Ammon's horn (tissue), 1 donor: ENCODE results near the gene CSNK2B.

Experiments used
- DNase-seq: peaks from one replicate; pipeline ENCODE4 v3.0.0-alpha.2; 2016; ENCODE audit warnings: low spot score

CSNK2B gene

DNA sequence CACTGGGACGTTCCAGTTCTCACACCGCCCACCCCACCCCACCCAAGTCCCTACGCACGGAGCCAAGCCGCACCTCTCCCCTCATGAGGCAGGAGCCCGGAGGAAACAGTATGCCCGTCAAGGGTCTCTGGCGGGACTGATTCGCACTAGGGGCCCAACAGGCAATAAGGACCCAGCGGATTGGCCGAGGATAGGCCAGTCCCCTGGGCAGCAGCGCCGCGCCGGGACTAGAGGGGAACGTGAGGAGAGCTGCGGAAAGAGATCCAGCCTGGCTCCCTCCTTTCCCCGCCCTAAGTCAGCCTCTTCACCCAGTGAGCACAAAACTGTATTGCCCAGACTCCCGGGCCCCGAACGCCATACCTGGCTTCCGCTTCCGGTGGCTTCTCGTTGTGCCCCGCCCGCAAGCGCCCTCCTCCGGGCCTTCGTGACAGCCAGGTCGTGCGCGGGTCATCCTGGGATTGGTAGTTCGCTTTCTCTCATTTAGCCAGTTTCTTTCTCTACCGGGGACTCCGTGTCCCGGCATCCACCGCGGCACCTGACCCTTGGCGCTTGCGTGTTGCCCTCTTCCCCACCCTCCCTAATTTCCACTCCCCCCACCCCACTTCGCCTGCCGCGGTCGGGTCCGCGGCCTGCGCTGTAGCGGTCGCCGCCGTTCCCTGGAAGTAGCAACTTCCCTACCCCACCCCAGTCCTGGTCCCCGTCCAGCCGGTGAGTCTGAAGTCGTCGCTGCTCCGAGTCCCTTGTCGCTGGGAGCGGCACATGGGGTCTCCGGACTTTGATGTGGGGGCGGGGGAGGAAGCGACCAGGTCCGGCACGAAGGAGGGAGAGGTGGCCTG is at the start of gene CSNK2B:
CSNK2B (plus strand) TSS at position 580 of the 836 bp plus-strand sequence. CDS start 752 bp downstream, outside the sequence.
- peak; percentile 99 for DNase-seq

DNA sequence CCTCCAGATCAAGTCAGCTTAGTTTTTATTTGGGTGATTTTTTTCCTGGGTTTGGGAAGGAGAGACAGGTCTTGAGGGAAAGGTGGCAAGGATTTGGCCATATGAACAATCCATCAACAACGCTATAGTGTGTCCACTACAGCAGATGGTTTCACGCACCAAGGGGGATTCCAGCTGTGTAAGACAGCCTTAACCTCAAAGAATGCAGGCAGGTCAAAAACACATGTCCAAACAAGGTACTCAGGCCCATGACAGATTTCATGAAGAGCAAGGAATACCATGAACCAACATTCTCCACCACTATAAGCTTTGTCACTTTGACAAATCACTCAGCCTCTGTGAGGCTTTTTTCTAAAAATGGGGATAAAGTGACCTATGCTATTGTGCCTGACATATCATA is 48.9 kb upstream of the CSNK2B start:
- DNase-seq: no peak

DNA sequence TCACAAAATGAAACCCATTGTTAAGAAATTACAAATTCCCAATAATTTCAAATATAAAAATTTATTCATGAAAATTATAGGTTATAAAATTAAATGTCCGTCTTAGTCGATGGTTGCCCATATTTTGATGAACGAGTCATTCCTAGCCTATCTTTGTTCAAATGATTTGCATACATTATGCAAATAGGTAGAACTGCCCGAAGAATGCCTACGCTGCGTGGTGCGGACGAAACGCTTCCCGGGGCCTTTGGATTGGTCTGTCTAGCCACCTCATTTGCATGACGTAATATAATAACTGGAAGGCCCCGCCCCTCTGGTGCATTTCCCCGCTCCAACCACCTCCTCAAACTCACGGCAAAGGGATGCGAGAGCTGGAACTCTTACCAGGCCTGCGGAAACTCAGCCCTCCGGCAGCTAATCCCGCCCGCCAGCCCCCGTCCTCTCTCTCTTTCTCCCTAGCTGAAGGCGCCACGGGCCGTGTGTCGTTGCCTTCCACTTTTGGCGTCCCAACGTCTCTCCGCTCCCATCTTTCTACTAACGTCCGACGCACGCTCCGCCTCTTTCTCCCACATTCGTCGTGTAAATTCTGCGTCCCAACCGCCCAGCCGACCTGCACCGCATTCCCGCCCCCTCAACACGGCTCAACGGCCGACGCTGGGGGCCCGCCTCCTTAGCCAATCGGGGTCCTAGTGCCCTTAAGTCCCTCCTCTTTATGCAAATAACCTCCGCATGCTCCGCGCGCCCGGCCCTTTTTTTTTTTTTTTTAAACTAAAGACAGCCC is 45.9 kb upstream of the CSNK2B start:
- DNase-seq: peak; percentile 100

DNA sequence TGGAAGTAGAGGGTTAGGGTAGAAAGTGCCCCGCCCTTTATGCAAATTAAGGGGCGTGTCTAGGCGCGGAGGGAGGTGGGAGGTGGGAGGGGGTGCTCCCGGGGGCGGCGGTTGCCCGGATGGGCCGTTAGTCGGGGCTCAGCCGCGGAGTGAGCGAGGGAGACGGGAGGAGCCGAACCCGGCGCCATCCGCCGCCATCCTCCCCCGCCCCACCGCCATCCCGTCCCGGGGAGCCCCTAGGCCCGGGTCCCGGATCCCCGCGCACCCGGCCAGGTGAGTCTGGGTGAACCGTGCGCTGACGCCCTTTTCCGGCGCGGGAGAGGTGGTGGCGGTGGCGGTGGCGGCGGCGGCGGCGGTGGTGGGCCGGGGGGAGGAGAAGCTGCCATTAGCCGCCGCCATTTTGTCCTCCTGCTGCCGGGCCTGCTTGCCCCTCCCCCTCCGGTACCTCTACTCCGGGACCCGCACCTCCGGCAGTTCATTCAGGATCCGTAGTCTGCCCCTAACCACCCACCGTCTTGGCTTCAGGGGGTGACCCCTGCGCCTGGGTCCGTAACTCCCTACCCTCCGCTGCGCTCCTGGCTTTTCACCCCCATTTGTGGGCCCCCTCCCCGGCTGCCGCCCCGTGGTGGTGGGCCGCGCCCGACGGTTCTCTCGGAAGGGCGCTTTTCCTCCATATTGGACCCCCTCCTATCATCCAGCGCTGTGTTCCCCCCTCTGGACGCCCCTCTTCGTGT is 45.1 kb upstream of the CSNK2B start, which contains the start of gene PRRC2A:
PRRC2A (plus strand) TSS at position 130 of the 734 bp plus-strand sequence. CDS start 2,075 bp downstream, outside the sequence.
- peak; percentile 74 for DNase-seq

DNA sequence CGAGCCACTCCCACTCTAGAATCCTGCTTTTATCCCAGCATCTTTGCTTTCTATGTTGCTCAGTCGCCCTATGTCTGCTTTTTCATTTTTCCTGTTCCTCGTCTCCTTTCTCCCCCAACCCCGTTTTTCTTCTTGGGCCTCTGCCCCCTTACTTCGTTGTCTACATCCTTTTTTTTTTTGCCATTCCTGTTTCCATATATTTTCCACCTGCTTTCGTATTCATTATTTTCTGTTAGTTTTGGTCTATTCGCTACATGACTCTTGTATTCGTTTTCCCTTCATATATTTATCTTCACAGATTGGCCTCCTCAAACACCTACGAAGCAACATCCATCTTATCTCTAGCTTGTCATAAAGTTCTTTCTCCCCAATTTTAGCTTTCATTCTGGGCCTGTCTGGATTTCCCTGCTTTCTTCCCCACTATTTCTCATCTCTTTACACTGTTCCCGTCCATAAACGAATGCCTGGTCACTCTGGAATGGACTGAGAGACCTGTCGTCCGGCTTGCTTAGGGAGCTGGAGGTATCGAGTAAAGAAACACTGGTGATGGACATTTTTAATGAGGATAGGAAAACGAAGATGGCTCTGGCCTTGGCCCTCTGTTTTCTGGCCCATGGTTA is 44.5 kb upstream of the CSNK2B start:
- no peak for DNase-seq

DNA sequence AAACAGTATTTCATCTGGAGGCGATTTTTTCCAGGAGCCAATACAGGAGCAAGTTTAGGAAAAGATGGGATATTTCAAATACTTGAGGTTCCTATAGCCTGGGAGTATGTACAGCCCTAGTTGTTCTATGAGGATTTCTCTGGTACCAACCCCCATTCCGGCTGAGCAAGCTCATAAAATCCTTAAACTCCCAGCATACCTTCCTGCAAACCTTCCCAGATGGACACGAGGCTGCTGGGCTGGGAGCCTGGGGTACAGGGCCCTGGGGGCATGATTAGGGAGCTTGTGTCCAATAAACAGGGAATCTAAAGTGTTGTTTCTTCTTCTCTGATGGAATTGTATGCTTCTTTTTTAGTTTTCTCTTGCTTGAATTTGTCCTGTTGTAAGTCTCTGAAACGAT is 43.9 kb upstream of the CSNK2B start:
- no peak for DNase-seq

DNA sequence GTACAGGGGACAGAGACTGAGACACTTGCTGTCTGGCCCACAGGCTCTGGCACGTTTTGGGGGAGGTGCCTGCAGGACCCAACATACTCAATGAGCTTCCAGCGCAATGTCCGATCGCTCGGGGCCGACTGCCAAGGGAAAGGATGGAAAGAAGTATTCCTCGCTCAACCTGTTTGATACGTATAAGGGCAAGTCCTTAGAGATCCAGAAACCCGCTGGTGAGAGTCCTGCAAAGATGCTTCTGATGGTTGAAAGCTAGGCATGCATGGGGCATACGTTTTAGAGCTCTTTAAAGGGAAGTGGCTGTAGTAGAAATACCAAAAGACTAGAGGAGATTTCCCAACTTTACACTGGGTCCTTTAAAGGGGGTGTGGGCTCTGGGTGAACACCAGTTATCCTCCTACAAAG is 43.2 kb upstream of the CSNK2B start:
- no peak for DNase-seq

DNA sequence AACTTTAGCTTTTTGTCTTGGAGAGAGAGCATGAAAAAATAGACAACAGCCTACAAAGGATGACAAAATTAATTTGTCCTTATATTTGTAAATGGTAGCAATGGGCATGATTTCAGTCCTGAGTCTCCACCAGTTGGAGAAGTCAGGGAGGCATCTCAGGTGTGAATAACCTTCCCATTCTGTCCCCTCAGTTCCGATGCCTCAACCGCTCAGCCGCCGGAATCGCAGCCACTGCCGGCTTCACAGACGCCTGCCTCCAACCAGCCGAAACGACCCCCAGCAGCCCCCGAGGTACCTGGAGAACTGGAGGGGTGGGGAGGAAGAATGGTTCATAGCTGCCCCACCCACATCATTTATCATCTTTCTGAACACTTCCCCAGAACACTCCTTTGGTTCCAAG is 41.8 kb upstream of the CSNK2B start:
- DNase-seq: no peak

DNA sequence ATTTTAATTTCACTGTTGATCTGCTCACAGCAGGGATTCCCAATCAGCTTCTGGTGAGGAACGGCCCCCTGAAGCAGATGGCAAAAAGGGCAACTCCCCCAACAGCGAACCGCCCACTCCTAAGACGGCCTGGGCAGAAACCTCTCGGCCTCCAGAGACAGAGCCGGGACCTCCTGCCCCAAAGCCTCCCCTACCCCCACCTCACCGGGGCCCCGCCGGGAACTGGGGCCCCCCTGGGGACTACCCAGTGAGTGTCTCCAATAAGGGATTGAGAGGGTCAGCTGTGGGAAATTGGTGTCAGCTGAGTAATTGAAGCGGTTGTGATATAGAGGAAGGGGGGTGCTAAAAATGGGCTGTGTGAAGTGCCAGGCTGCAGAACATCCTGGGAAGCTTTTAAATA is 38.9 kb upstream of the CSNK2B start:
- no peak for DNase-seq

DNA sequence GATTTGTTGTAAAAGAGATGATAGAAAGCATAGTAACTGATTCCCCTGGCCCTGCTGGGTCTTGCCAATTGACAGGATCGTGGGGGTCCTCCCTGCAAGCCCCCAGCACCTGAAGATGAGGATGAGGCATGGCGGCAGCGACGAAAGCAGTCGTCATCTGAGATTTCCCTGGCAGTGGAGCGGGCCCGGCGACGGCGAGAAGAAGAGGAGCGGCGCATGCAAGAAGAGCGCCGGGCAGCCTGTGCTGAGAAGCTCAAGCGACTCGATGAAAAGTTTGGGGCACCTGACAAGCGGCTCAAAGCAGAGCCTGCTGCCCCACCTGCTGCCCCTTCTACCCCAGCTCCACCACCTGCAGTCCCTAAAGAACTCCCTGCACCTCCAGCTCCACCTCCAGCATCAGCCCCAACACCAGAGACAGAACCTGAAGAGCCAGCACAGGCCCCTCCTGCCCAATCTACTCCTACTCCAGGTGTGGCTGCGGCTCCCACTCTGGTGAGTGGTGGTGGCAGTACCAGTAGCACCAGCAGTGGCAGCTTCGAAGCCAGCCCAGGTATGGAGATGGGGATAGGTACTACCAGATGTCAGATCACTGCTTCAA is 38.1 kb upstream of the CSNK2B start:
- DNase-seq: no peak

DNA sequence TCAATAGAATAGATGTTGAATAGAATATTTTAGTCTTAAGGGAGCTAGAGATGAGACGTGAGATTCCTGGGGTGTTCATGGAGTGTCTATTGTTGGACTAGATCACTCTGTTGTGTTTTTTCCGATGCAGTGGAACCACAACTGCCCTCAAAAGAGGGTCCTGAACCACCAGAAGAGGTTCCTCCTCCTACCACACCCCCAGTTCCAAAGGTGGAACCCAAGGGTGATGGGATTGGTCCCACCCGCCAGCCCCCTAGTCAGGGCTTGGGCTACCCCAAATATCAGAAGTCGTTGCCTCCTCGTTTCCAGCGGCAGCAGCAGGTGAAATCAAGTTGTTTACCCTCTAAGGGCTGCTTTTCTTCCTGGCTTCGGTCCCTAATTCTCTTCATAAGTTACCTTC is 36.9 kb upstream of the CSNK2B start:
- no peak for DNase-seq

DNA sequence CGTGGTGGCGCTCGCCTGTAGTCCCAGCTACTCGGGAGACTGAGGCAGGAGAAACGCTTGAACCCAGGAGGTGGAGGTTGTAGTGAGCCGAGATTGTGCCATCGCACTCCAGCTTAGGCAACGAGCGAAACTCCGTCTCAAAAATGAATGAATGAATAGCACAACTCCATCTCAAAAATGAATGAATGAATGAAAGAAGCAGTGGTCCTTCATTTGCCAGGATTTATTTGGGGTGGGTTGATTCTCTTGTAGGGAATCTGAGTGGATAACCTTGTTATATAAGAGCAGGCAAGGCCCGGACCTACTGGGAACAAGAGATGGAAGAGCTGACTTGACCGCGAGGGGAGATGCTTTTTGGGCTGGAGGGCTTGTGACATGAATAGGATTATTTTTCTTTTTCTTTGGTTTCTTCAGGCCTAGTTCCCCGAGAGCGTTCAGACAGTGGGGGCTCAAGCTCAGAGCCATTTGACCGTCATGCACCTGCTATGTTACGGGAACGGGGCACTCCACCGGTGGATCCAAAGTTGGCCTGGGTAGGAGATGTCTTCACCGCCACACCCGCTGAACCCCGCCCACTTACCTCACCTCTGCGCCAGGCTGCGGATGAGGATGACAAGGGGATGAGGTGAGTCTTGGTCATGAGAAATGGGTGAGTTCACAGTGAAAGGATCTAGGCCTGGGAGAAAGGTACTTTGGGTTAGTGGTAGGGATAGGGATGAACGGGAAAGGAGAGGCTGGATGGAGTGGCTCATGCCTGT is 35.5 kb upstream of the CSNK2B start:
- DNase-seq: no peak

DNA sequence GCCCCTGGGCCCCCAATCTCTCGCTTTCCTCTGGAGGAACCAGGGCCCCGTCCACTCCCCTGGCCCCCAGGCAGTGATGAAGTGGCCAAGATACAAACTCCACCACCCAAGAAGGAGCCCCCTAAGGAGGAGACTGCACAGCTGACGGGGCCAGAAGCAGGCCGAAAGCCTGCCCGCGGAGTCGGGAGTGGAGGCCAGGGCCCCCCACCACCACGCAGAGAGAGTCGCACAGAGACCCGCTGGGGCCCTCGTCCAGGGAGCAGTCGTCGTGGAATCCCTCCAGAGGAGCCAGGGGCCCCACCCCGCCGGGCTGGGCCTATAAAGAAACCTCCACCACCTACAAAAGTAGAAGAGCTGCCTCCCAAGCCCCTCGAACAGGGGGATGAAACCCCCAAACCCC is 34.7 kb upstream of the CSNK2B start:
- no peak for DNase-seq

DNA sequence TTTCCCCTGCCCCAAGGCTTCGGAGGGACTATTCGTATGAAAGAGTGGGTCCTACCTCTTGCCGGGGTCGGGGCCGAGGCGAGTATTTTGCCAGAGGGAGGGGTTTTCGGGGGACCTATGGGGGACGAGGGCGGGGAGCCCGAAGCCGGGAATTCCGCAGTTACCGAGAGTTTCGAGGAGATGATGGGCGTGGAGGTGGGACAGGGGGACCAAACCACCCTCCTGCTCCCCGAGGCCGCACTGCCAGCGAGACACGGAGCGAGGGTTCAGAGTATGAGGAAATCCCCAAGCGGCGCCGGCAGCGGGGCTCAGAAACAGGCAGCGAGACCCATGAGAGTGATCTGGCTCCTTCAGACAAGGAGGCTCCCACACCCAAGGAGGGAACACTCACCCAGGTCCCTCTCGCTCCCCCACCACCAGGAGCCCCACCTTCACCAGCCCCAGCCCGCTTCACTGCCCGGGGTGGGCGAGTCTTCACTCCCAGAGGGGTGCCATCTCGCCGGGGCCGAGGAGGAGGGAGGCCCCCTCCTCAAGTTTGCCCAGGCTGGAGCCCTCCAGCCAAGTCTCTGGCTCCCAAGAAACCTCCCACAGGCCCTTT is 34.1 kb upstream of the CSNK2B start:
- no peak for DNase-seq

DNA sequence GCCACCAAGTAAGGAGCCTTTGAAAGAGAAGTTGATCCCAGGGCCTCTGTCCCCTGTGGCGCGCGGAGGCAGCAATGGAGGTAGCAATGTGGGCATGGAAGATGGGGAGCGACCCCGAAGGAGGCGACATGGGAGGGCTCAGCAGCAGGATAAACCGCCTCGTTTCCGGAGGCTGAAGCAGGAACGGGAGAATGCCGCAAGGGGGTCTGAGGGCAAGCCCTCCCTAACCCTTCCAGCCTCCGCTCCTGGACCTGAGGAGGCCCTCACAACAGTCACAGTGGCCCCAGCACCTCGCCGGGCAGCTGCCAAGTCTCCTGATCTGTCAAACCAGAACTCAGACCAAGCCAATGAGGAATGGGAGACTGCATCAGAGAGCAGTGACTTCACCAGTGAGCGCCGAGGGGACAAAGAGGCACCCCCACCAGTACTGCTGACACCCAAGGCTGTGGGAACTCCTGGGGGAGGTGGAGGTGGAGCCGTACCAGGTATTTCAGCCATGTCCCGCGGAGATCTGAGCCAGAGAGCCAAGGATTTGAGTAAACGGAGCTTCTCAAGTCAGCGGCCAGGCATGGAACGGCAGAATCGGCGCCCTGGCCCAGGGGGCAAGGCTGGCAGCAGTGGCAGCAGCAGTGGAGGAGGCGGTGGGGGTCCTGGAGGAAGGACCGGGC is 33.5 kb upstream of the CSNK2B start:
- DNase-seq: no peak

DNA sequence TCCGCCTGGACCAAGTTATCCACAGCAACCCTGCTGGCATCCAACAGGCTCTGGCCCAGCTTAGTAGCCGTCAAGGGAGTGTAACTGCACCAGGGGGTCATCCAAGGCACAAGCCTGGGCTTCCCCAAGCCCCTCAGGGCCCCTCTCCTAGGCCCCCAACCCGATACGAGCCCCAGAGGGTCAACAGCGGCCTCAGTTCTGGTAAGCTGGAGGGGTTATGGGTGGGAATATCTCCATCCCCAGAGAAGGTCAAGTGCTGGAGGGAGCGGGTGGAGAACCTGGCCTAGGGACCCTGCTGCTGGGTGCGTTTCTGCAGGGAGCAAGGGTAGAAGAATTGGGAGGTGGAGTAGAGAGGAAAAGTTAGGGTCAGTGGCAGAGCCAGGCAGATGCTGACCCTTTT is 32.4 kb upstream of the CSNK2B start:
- DNase-seq: no peak

DNA sequence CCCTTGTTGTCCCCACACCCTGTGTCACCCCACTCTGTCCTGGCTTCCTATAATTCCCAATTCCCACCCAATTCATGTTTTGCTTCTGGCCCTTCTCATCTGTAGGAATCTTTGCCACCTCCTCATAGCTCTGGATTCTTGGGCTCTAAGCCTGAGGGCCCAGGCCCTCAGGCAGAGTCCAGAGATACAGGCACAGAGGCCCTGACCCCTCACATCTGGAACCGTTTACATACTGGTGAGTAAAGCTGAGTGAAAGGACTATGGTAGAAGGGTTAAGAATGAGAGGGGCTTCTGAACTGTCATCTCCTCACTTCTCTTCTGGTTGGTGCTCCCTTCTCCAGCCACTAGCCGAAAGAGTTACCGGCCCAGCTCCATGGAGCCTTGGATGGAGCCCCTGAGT is 31.7 kb upstream of the CSNK2B start:
- DNase-seq: no peak

DNA sequence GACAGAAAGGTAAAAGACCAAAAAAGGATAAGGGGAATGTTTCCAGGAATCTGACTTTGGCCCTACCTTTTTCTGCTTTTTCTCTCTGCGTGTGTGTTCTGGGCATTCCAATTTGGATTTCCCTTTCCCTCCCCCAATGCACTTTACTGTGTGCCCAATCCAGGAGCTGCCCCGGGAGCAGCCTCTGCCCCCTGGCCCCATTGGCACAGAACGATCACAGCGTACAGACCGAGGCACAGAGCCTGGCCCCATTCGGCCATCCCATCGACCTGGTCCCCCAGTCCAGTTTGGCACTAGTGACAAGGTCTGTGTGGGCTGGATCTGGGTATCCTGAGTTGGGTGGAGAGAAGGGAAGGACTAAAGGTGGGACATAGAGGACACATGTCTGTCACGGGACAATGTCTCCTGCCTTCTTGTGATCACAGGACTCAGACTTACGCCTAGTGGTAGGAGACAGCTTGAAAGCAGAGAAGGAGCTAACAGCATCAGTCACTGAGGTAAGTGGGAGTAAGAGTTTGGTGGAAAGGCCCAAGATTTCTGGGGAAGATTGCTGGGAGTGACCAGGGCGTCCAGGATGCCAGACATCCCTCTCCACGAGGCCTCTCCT is 30.8 kb upstream of the CSNK2B start:
- DNase-seq: no peak
